Neural cell (in vitro differentiated cells): ENCODE measurements around the gene ERVV-1. TPM values are rescaled to one million over a fixed set of nuclear protein-coding genes. Genes with fewer than 3 reads are reported as not detected.

Source experiments
- H2AFZ ChIP-seq: fragments of 200-600, 300-800 bp; sonication (generic), shearing (Covaris generic); 2 replicates; pipeline ENCODE4 v1.6.0; 2014; ENCODE audit warnings: low read depth, mild to moderate bottlenecking, antibody characterized with exemption, low read length, moderate library complexity
- H3F3A ChIP-seq: fragments of 200-600 bp; shearing (Covaris generic); 2 replicates; pipeline ENCODE4 v1.6.1; 2016; ENCODE audit warnings: mild to moderate bottlenecking, moderate library complexity, mixed read lengths, antibody characterized with exemption, low read length; ENCODE audit not compliant: insufficient read depth, poor library complexity, severe bottlenecking
- H3K27ac ChIP-seq: fragments of 200-600, 300-800 bp; sonication (generic), shearing (Covaris generic); 2 replicates; pipeline ENCODE4 v1.5.1; 2014; ENCODE audit warnings: mild to moderate bottlenecking, low read length, moderate library complexity
- H3K27me3 ChIP-seq: fragments of 300-800, 200-600 bp; sonication (generic), shearing (Covaris generic); 2 replicates; pipeline ENCODE4 v1.6.0; 2014; ENCODE audit warnings: mild to moderate bottlenecking, low read depth, low read length, moderate library complexity; ENCODE audit not compliant: insufficient read depth
- H3K36me3 ChIP-seq: fragments of 300-800, 200-600 bp; sonication (generic), shearing (Covaris generic); 2 replicates; pipeline ENCODE4 v1.5.1; 2014; ENCODE audit warnings: mild to moderate bottlenecking, antibody characterized with exemption, low read length, moderate library complexity; ENCODE audit not compliant: insufficient read depth
- H3K4me2 ChIP-seq: fragments of 300-800, 200-600 bp; sonication (generic), shearing (Covaris generic); 2 replicates; pipeline ENCODE4 v1.6.0; 2014; ENCODE audit warnings: mild to moderate bottlenecking, low read length
- H3K4me3 ChIP-seq: fragments of 300-800, 200-600 bp; sonication (generic), shearing (Covaris generic); 2 replicates; pipeline ENCODE4 v1.5.1; 2014; ENCODE audit warnings: mild to moderate bottlenecking, low read length, moderate library complexity
- H3K79me2 ChIP-seq: fragments of 200-600 bp; shearing (Covaris generic); replicated peaks from 2 replicates; pipeline ENCODE4 v1.6.0; 2014; ENCODE audit warnings: mild to moderate bottlenecking, low read length, moderate library complexity; ENCODE audit not compliant: insufficient read depth
- H3K9ac ChIP-seq: fragments of 300-800, 200-600 bp; sonication (generic), shearing (Covaris generic); 2 replicates; pipeline ENCODE4 v1.6.1; 2016; ENCODE audit warnings: mild to moderate bottlenecking, low read length, mixed read lengths
- H3K9me2 ChIP-seq: fragments of 200-600 bp; shearing (Covaris generic); 2 replicates; pipeline ENCODE4 v1.6.1; 2016; ENCODE audit warnings: mild to moderate bottlenecking, low read length, mixed read lengths; ENCODE audit not compliant: insufficient read depth
- H3K9me3 ChIP-seq: fragments of 200-600, 300-800 bp; sonication (generic), shearing (Covaris generic); 2 replicates; pipeline ENCODE4 v1.6.1; 2016; ENCODE audit warnings: mild to moderate bottlenecking, mixed run types, low read length, moderate library complexity, mixed read lengths
- H4K20me1 ChIP-seq: fragments of 200-600 bp; shearing (Covaris generic); 2 replicates; pipeline ENCODE4 v1.6.1; 2016; ENCODE audit warnings: mild to moderate bottlenecking, mixed run types; ENCODE audit not compliant: insufficient read depth
- CTCF ChIP-seq: fragments of 450-650 bp; IDR thresholded peaks from 2 replicates; pipeline ENCODE4 v1.5.1; 2014; ENCODE audit warnings: antibody characterized with exemption, mild to moderate bottlenecking, moderate library complexity; ENCODE audit not compliant: poor library complexity, severe bottlenecking
- EP300 ChIP-seq: fragments of 450-650 bp; conservative IDR thresholded peaks from 2 replicates; pipeline ENCODE4 v1.6.1; 2014; ENCODE audit warnings: antibody characterized with exemption, mild to moderate bottlenecking, moderate library complexity; ENCODE audit not compliant: poor library complexity, severe bottlenecking
- EZH2 ChIP-seq: fragments of 200-600, 300-800 bp; shearing (Covaris generic), sonication (generic); IDR thresholded peaks from 2 replicates; pipeline ENCODE4 v1.6.1; 2014; ENCODE audit warnings: antibody characterized with exemption, low read length, borderline replicate concordance, mild to moderate bottlenecking; ENCODE audit not compliant: insufficient read depth, poor library complexity, severe bottlenecking
- MXI1 ChIP-seq: fragments of 450-650 bp; conservative IDR thresholded peaks from 2 replicates; pipeline ENCODE4 v1.6.1; 2014; ENCODE audit warnings: antibody characterized with exemption, mild to moderate bottlenecking; ENCODE audit not compliant: poor library complexity, severe bottlenecking
- POLR2AphosphoS5 ChIP-seq: IDR thresholded peaks from 2 replicates; pipeline ENCODE4 v1.6.1; 2012
- RAD21 ChIP-seq: fragments of 450-650 bp; conservative IDR thresholded peaks from 2 replicates; pipeline ENCODE4 v1.6.1; 2014; ENCODE audit warnings: antibody characterized with exemption, mild to moderate bottlenecking, moderate library complexity
- REST ChIP-seq: IDR thresholded peaks from 2 replicates; pipeline ENCODE4 v1.6.1; 2012; ENCODE audit warnings: borderline replicate concordance
- SMC3 ChIP-seq: fragments of 450-650 bp; conservative IDR thresholded peaks from 2 replicates; pipeline ENCODE4 v1.6.1; 2014; ENCODE audit warnings: antibody characterized with exemption, mild to moderate bottlenecking, moderate library complexity; ENCODE audit not compliant: poor library complexity
- TAF1 ChIP-seq: IDR thresholded peaks from 2 replicates; pipeline ENCODE4 v1.6.1; 2012; ENCODE audit warnings: low read depth
- polyA plus RNA-seq: library from polyadenylated mRNA; depleted of rRNA; stranded (reverse); fragments of >200 nt; gene quantifications from 2 replicates; pipeline ENCODE4 v1.2.3, GENCODE V29; 2014

Gene ERVV-1
- polyA plus RNA-seq, 1 donor from 2014 or later = not detected

- no peak overlapping the region for H3K9ac ChIP-seq
- H3K9me3 ChIP-seq = no peaks in the 10 kb centered on the region
- H3K4me3 ChIP-seq = no peak overlapping the region
- H4K20me1 ChIP-seq = no peaks in the 10 kb centered on the region
- H3K79me2 ChIP-seq = no peaks in the 10 kb centered on the region
- no peaks in the 10 kb centered on the region for H3F3A ChIP-seq
- no peaks in the 10 kb centered on the region for H3K36me3 ChIP-seq
- H2AFZ ChIP-seq = no peak overlapping the region
- H3K27ac ChIP-seq = no peak overlapping the region
- H3K9me2 ChIP-seq = no peaks in the 10 kb centered on the region
- no peaks in the 10 kb centered on the region for H3K27me3 ChIP-seq
- TF ChIP-seq EZH2 = no peak
- no peak for TF ChIP-seq MXI1
- no peak for TF ChIP-seq POLR2AphosphoS5
- TF ChIP-seq REST = no peak
- no peak for TF ChIP-seq SMC3
- TF ChIP-seq EP300 = no peak
- no peak for TF ChIP-seq TAF1
- no peak for TF ChIP-seq RAD21
- no peak for TF ChIP-seq CTCF
- no peak overlapping the region for H3K4me2 ChIP-seq
These were observed 3.2 kb upstream of the ERVV-1 start for GRCh38 chr19:53010494-53010893.

- Histone ChIP-seq H3K4me3 (no peak overlapping the region), H4K20me1 (no peaks in the 10 kb centered on the region), H3F3A (no peaks in the 10 kb centered on the region), H3K9ac (no peak overlapping the region), H3K9me3 (no peaks in the 10 kb centered on the region), H3K4me2 (no peak overlapping the region), H3K27ac (no peak overlapping the region), H3K79me2 (no peaks in the 10 kb centered on the region), H3K9me2 (no peaks in the 10 kb centered on the region), H3K36me3 (no peaks in the 10 kb centered on the region), H2AFZ (no peak overlapping the region), H3K27me3 (no peaks in the 10 kb centered on the region)
- no peak for TF ChIP-seq POLR2AphosphoS5
- no peak for TF ChIP-seq REST
- no peak for TF ChIP-seq RAD21
- TF ChIP-seq TAF1 = no peak
- TF ChIP-seq EZH2 = no peak
- no peak for TF ChIP-seq EP300
- no peak for TF ChIP-seq MXI1
- TF ChIP-seq SMC3 = no peak
- TF ChIP-seq CTCF = no peak
These were observed 1.7 kb upstream of the ERVV-1 start for GRCh38 chr19:53012006-53012405.
